Activated naive CD4-positive, alpha-beta T cell treated with anti-CD3 and anti-CD28 coated beads, Interleukin-2, amount 10 ng/mL, durations not matched to agents 7 days and 5 days (primary cell): ENCODE measurements around the gene KCNA5.

Source experiments
- CTCF ChIA-PET: fragments of 350-600 bp; sonication (Branson Sonifier 250); formaldehyde crosslinking; loops from one replicate; lab custom pipeline; 2021; ENCODE audit warnings: antibody characterized with exemption; lab: Charles Lee
- DNase-seq: peaks from one replicate; pipeline ENCODE4 v3.0.0-alpha.2; 2020
- H3K27ac Mint-ChIP-seq: one replicate; pipeline ENCODE4 v1.8.0; 2021; ENCODE audit warnings: mild to moderate bottlenecking, moderate library complexity, mixed read lengths
- H3K27me3 Mint-ChIP-seq: one replicate; pipeline ENCODE4 v1.8.0; 2021; ENCODE audit warnings: mild to moderate bottlenecking, mixed read lengths
- H3K36me3 Mint-ChIP-seq: one replicate; pipeline ENCODE4 v1.8.0; 2021; ENCODE audit warnings: mixed read lengths
- H3K4me1 Mint-ChIP-seq: one replicate; pipeline ENCODE4 v1.8.0; 2021; ENCODE audit warnings: mixed read lengths
- H3K4me3 Mint-ChIP-seq: one replicate; pipeline ENCODE4 v1.8.0; 2021; ENCODE audit warnings: mild to moderate bottlenecking, moderate library complexity, mixed read lengths
- H3K9me3 Mint-ChIP-seq: one replicate; pipeline ENCODE4 v1.8.0; 2021; ENCODE audit warnings: mixed read lengths

Gene KCNA5

GRCh38 chr12:5035618-5036017, 8.1 kb upstream of the KCNA5 start:
- no peaks in the 10 kb centered on the region for H3K4me1 Mint-ChIP-seq
- H3K36me3 Mint-ChIP-seq, result no peaks in the 10 kb centered on the region
- CTCF ChIA-PET, result interaction anchor here (0.7 to 1.0 kb wide), 2 partner anchors 47 to 179 kb away, joined by 3 read pairs; no protein-coding TSS in a partner anchor
- H3K27ac Mint-ChIP-seq, result no peak overlapping the region
- H3K4me3 Mint-ChIP-seq, result no peak overlapping the region
- DNase-seq, result no peak
- H3K27me3 Mint-ChIP-seq, result peaks cover 26% of the 10 kb centered on the region
- no peaks in the 10 kb centered on the region for H3K9me3 Mint-ChIP-seq

GRCh38 chr12:5036031-5036430, 7.6 kb upstream of the KCNA5 start:
- H3K4me1 Mint-ChIP-seq, result no peaks in the 10 kb centered on the region
- no peak overlapping the region for H3K27ac Mint-ChIP-seq
- no peaks in the 10 kb centered on the region for H3K36me3 Mint-ChIP-seq
- peaks cover 26% of the 10 kb centered on the region for H3K27me3 Mint-ChIP-seq
- CTCF ChIA-PET, result interaction anchor here (1.0 kb wide), 1 partner anchor 47 kb away, joined by 3 read pairs; no protein-coding TSS in a partner anchor
- no peaks in the 10 kb centered on the region for H3K9me3 Mint-ChIP-seq
- no peak overlapping the region for H3K4me3 Mint-ChIP-seq
- DNase-seq, result no peak

- Mint-ChIP-seq H3K9me3 (no peaks in the 10 kb centered on the region), H3K27ac (no peak overlapping the region), H3K36me3 (no peaks in the 10 kb centered on the region), H3K4me1 (no peaks in the 10 kb centered on the region), H3K4me3 (no peak overlapping the region), H3K27me3 (peaks cover 39% of the 10 kb centered on the region)
- no peak for DNase-seq
- CTCF ChIA-PET, result no interaction called here
Measured at GRCh38 chr12:5037795-5038357, 5.8 kb upstream of the KCNA5 start.

GRCh38 chr12:5038781-5039311, 4.8 kb upstream of the KCNA5 start:
- peaks cover 48% of the 10 kb centered on the region for H3K27me3 Mint-ChIP-seq
- no peak overlapping the region for H3K4me3 Mint-ChIP-seq
- H3K9me3 Mint-ChIP-seq, result no peaks in the 10 kb centered on the region
- H3K27ac Mint-ChIP-seq, result no peak overlapping the region
- DNase-seq, result no peak
- H3K36me3 Mint-ChIP-seq, result no peaks in the 10 kb centered on the region
- H3K4me1 Mint-ChIP-seq, result no peaks in the 10 kb centered on the region
- CTCF ChIA-PET, result no interaction called here

GRCh38 chr12:5039815-5040214, 3.9 kb upstream of the KCNA5 start:
- H3K36me3 Mint-ChIP-seq, result no peaks in the 10 kb centered on the region

GRCh38 chr12:5040368-5040767, 3.3 kb upstream of the KCNA5 start:
- H3K36me3 Mint-ChIP-seq, result no peaks in the 10 kb centered on the region
- no peak for DNase-seq
- H3K27me3 Mint-ChIP-seq, result peaks cover 59% of the 10 kb centered on the region
- no peak overlapping the region for H3K27ac Mint-ChIP-seq
- H3K4me1 Mint-ChIP-seq, result no peaks in the 10 kb centered on the region
- no peak overlapping the region for H3K4me3 Mint-ChIP-seq
- CTCF ChIA-PET, result no interaction called here
- H3K9me3 Mint-ChIP-seq, result no peaks in the 10 kb centered on the region

More at GRCh38 chr12:5039815-5040214, 3.9 kb upstream of the KCNA5 start:
- H3K4me1 Mint-ChIP-seq, result no peaks in the 10 kb centered on the region
- no peak for DNase-seq
- H3K27me3 Mint-ChIP-seq, result peaks cover 54% of the 10 kb centered on the region
- H3K4me3 Mint-ChIP-seq, result no peak overlapping the region
- no peaks in the 10 kb centered on the region for H3K9me3 Mint-ChIP-seq
- CTCF ChIA-PET, result no interaction called here
- no peak overlapping the region for H3K27ac Mint-ChIP-seq

- CTCF ChIA-PET, result interaction anchor here (1.6 kb wide), 1 partner anchor 23 kb away, joined by 5 read pairs; no protein-coding TSS in a partner anchor
- H3K36me3 Mint-ChIP-seq, result no peaks in the 10 kb centered on the region
- no peak for DNase-seq
- peaks cover 51% of the 10 kb centered on the region for H3K27me3 Mint-ChIP-seq
- H3K4me1 Mint-ChIP-seq, result no peaks in the 10 kb centered on the region
- H3K27ac Mint-ChIP-seq, result no peak overlapping the region
- H3K9me3 Mint-ChIP-seq, result no peaks in the 10 kb centered on the region
- H3K4me3 Mint-ChIP-seq, result no peak overlapping the region
Measured at GRCh38 chr12:5044420-5045295, 979 bp downstream of the KCNA5 start.

- no peak overlapping the region for H3K27ac Mint-ChIP-seq
- peaks cover 44% of the 10 kb centered on the region for H3K27me3 Mint-ChIP-seq
- peaks cover 6% of the 10 kb centered on the region for H3K4me1 Mint-ChIP-seq
- no peak overlapping the region for H3K4me3 Mint-ChIP-seq
- H3K36me3 Mint-ChIP-seq, result no peaks in the 10 kb centered on the region
- DNase-seq, result no peak
- H3K9me3 Mint-ChIP-seq, result no peaks in the 10 kb centered on the region
- CTCF ChIA-PET, result no interaction called here
Measured at GRCh38 chr12:5047094-5047493, 3.4 kb downstream of the KCNA5 start.

GRCh38 chr12:5047729-5048128, 4.0 kb downstream of the KCNA5 start:
- Mint-ChIP-seq H3K4me3 (no peak overlapping the region), H3K9me3 (no peaks in the 10 kb centered on the region), H3K4me1 (peaks cover 6% of the 10 kb centered on the region), H3K27ac (no peak overlapping the region), H3K27me3 (peaks cover 42% of the 10 kb centered on the region), H3K36me3 (no peaks in the 10 kb centered on the region)
- CTCF ChIA-PET, result no interaction called here
- no peak for DNase-seq

GRCh38 chr12:5050542-5050941, 6.9 kb downstream of the KCNA5 start:
- H3K4me3 Mint-ChIP-seq, result no peak overlapping the region
- H3K36me3 Mint-ChIP-seq, result no peaks in the 10 kb centered on the region
- no peak overlapping the region for H3K27ac Mint-ChIP-seq
- peaks cover 17% of the 10 kb centered on the region for H3K27me3 Mint-ChIP-seq
- H3K9me3 Mint-ChIP-seq, result no peaks in the 10 kb centered on the region
- peaks cover 6% of the 10 kb centered on the region for H3K4me1 Mint-ChIP-seq
- CTCF ChIA-PET, result interaction anchor here (1.1 kb wide), 2 partner anchors 30 to 196 kb away, joined by 3 to 4 read pairs; no protein-coding TSS in a partner anchor
- DNase-seq, result no peak

- Mint-ChIP-seq H3K27me3 (peaks cover 14% of the 10 kb centered on the region), H3K9me3 (no peaks in the 10 kb centered on the region), H3K4me1 (peaks cover 6% of the 10 kb centered on the region), H3K27ac (no peak overlapping the region), H3K4me3 (no peak overlapping the region), H3K36me3 (no peaks in the 10 kb centered on the region)
- CTCF ChIA-PET, result interaction anchor here (1.1 kb wide), 1 partner anchor 197 kb away, joined by 3 read pairs; no protein-coding TSS in a partner anchor
- DNase-seq, result no peak
Measured at GRCh38 chr12:5051334-5051733, 7.7 kb downstream of the KCNA5 start.

GRCh38 chr12:5051913-5052312, 8.2 kb downstream of the KCNA5 start:
- H3K4me1 Mint-ChIP-seq, result peaks cover 6% of the 10 kb centered on the region
- no peaks in the 10 kb centered on the region for H3K9me3 Mint-ChIP-seq
- H3K27me3 Mint-ChIP-seq, result peaks cover 14% of the 10 kb centered on the region
- no peak for DNase-seq
- no peaks in the 10 kb centered on the region for H3K36me3 Mint-ChIP-seq
- no peak overlapping the region for H3K27ac Mint-ChIP-seq
- CTCF ChIA-PET, result no interaction called here
- H3K4me3 Mint-ChIP-seq, result no peak overlapping the region

- CTCF ChIA-PET, result no interaction called here
- Mint-ChIP-seq H3K27me3 (peaks cover 14% of the 10 kb centered on the region), H3K9me3 (no peaks in the 10 kb centered on the region), H3K27ac (no peak overlapping the region), H3K36me3 (no peaks in the 10 kb centered on the region), H3K4me1 (peaks cover 6% of the 10 kb centered on the region), H3K4me3 (no peak overlapping the region)
- no peak for DNase-seq
Measured at GRCh38 chr12:5052348-5052747, 8.7 kb downstream of the KCNA5 start.

GRCh38 chr12:5059358-5059757, 15.7 kb downstream of the KCNA5 start:
- CTCF ChIA-PET, result interaction anchor here (0.8 to 1.1 kb wide), 2 partner anchors 37 to 39 kb away, joined by 3 to 4 read pairs; no protein-coding TSS in a partner anchor
- DNase-seq, result no peak
- Mint-ChIP-seq H3K27ac (no peak overlapping the region), H3K36me3 (no peaks in the 10 kb centered on the region), H3K9me3 (no peaks in the 10 kb centered on the region), H3K27me3 (peaks cover 24% of the 10 kb centered on the region), H3K4me1 (no peaks in the 10 kb centered on the region), H3K4me3 (no peak overlapping the region)
